ENCODE data around the gene WFS1. TPM values are rescaled to one million over a fixed set of nuclear protein-coding genes. Genes with fewer than 3 reads are reported as not detected.

The WFS1 gene
- total and polyA plus RNA-seq, 2 of the 13 experiments (the other 11 are each of a cell fraction or from before 2014, with no cell fraction given) = 39.1 to 42.2 TPM

- TF ChIP-seq RERE (CRISPR knock-in tag; IDR thresholded peaks at IDR 0.05; ENCODE audit: low read depth) = no peak
- TF ChIP-seq TCF12 (IDR thresholded peaks at IDR 0.05) = no peak
- no peak for TF ChIP-seq TCF12 (CRISPR knock-in tag; IDR thresholded peaks at IDR 0.05)
- no peak for TF ChIP-seq DBP (CRISPR knock-in tag; IDR thresholded peaks at IDR 0.05; ENCODE audit: not compliant biosample characterization)
- TF ChIP-seq FOXK2 (IDR thresholded peaks at IDR 0.05) = no peak
- TF ChIP-seq ZNF703 (CRISPR knock-in tag; IDR thresholded peaks at IDR 0.05; ENCODE audit: borderline replicate concordance) = no peak
- TF ChIP-seq REST (IDR thresholded peaks at IDR 0.05; ENCODE audit: borderline replicate concordance in 1 of 2, low read depth in 1 of 2, low read length in 2 of 2) = no peak
- 0 out of 2 replicates have a peak, but pooled peaks have one; percentile 19 for TF ChIP-seq ISL2 (CRISPR knock-in tag; IDR thresholded peaks at IDR 0.05)
- TF ChIP-seq MAX (IDR thresholded peaks at IDR 0.05) = no peak
- TF ChIP-seq ZBTB7B (CRISPR knock-in tag; IDR thresholded peaks at IDR 0.05) = peak; percentile 68; the same call in 1 of the 2 replicates
- no peak for TF ChIP-seq ELF4 (CRISPR knock-in tag; IDR thresholded peaks at IDR 0.05; ENCODE audit: borderline replicate concordance)
- TF ChIP-seq ZNF354B (CRISPR knock-in tag; IDR thresholded peaks at IDR 0.05) = no peak
- TF ChIP-seq GTF2F1 (IDR thresholded peaks at IDR 0.05; ENCODE audit: low read length) = no peak
- no peak for TF ChIP-seq ZNF235 (CRISPR knock-in tag; IDR thresholded peaks at IDR 0.05; ENCODE audit: borderline replicate concordance)
- TF ChIP-seq ZNF124 (CRISPR knock-in tag; IDR thresholded peaks at IDR 0.05) = no peak
- no peak for TF ChIP-seq ZGPAT (CRISPR knock-in tag; IDR thresholded peaks at IDR 0.05)
Observed at GRCh38 chr4:6277139-6277802, 7.6 kb downstream of the WFS1 start (continued).
